GM21447 (cell line): Measurements from ENCODE around the gene ROBO1.
"Not testable (repeated sequence)": the region's sequence is repeated elsewhere in the genome, so short reads cannot be mapped to it uniquely, and the experiment has no call there.

Source experiments
- ATAC-seq: cut with Tn5 transposase; IDR thresholded peaks from one replicate; pipeline ENCODE4 v1.9.1; 2021; ENCODE audit not compliant: unreplicated experiment

ROBO1 gene

DNA sequence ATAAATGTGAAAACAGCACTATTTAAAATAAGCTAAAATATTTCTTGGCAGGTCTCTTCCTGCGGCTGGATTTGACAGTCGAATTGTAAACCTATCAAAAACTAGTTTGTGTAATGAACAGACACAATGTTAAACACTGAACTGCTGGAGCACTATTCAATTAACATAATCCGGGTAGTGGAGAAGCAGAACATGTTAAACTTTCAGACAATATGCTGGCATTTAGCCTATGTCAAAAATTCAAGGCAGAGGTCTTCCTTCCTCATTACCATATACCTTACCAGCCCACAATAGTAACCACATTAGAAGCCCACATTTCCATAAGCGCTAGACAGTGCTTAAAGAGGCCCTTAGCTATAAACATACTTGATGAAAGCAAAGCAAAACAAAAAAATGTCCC is 1042.9 kb downstream of the ROBO1 start:
- no peak for ATAC-seq

DNA sequence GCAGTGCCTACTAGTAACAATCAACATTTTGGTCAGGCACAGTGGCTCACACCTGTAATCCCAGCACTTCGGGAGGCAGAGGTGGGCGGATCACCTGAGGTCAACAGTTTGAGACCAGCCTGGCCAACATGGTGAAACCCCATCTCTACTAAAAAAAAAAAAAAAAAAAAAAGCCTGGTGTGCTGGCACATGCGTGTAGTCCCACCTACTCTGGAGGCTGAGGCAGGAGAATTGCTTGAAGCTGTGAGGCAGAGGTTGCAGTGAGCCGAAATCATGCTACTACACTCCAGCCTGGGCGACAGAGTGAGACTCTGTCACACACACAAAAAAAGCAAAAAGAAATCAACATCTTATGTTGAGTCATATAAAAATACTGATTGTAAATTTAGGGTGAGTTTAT is 1043.4 kb downstream of the ROBO1 start:
- not testable (repeated sequence) for ATAC-seq

DNA sequence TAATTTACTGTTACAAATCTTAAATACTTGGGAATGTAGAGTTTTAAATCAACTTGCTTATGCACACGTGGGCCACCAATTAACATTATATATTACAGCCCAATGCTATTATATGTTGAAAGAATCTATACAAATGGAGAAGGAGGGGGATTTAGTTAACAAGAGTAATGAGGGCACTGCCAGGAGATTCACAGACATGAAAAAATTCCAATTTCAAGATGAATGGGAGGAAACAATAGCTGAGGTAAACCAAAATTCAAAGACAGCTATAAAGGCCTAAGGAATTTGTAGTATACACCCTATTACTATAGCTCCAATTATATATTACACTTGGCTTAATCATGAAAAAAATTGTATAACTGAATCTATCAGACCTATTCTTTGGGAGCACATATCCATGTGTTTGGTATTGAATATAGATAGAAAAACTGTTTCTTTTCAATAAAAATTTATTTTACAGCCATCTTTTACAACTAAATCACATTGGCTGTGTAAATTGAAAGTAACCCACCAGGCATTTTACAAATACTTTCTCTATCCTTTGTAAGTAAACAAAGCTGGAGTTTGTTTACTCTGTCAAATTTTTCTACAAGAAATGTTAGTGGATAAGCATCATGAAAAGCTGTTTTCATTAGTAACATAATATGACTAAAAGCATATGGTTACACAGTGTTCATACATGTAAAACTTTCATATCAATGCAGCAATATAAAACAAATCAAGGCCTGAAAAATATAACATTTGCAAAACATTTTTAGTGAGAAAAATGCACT is 1045.8 kb downstream of the ROBO1 start:
- no peak for ATAC-seq

DNA sequence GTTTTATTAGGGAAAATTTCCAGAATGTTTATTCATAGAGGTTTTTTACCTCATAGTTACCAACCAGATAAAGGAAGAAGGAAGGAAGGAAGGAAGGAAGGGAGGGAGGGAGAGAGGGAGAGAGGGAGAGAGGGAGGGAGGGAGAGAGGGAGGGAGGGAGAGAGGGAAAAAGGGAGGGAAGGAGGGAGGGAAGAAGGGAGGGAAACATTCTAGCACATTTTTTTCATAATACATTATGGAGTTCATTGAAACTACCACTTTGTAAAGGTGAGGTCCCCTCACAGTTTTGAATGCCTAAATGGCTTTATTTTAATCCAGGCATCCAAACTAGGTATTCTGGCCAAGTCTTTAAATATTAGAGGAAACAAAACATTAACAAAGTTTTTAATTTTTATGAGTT is 1049.1 kb downstream of the ROBO1 start:
- no peak for ATAC-seq

DNA sequence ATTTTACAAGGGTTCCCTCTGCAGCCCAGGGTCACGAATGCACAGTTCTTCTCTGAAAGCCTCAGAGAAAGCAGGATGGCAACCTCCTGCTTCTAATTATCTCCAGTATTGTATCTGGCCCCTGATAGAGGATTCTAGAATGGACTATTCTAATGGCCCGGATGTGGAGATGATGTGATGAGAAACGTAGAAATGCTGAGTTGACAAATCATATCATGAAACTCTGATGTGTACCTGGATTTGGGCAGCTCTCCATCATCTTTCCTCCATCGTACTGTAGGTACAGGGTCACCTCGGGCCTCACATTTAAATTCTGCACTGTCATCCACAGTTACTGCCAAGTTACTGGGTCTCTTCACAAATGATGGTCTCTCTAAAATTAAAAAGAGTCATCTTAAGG is 1050.8 kb downstream of the ROBO1 start:
- ATAC-seq = no peak

DNA sequence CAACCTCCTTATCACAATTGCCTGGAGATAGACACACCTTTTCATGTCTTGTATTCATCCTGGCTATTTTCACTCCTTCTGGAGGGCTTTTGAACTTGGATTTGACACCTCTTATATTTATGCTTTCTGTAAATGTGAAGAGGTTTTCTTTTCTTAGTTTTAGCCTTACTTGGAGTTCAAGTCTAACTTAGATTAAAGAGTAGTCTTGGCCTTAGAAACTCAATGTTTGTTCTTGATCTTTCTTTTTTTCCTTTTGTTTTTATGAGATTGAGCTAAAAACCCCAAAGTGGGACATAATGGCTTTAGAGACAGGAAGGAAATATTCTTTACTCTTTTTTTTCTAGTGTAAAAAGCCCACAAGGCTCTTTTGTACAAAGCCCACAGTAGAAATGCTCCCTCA is 1054.9 kb downstream of the ROBO1 start:
- no peak for ATAC-seq

DNA sequence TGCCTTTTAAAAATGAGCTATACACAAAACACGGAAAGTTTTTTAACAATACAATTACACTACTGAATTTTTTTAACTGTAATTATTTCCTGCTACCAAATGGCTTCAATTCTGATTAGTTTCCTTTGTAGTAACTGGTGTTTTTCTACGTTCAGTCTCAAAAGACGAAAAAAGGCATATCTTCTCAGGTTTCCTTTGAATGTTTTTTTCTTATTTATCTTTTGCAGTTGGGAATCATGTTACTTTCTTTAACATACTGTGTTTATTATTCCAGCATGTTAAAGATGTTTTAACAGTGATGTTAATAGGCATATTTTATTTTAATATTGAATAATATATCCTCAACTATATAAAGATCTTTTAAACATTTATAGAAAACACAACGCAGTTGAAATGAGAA is 1055.5 kb downstream of the ROBO1 start:
- ATAC-seq = no peak

DNA sequence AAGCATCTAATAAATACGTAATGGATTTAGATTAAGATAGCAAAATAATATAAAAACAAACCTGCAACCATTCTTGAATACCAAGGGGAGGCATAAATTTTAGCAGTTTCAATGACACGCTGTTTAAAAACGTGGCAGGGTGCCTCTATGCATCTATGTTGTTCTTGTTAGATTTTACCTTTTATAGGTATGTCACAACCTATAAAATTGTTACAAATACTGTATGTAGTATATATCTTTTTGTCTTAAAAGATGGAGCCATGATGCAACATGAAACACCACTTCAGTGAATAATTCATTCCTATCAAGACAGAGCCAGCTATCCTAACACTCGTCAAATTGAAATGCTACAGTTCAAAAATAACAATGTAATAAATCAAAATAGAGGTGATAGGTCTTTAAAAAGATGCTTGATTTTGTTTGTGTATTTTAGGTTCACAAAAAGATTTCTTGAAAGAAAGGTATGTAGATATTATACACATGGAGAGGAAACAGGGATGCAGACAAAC is 1059.2 kb downstream of the ROBO1 start:
- ATAC-seq = no peak

DNA sequence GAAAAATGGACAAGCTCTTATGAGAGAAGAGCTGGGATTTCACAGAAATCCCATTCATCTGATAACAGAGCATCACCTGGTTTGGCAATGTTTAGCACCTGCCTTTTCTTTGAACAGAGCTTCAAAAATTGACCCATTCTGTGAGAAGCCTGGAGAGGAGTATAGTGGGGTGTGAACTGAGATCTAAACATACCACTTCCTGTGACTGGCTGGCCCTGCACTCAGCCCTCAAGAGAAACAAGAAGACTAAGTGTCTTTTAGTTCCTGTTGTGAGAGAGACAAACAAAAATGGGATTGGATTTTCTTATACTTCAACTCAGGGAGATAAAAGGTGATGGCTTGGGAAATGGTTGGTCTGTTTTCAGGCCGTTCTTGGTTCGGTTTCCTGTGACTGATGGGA is 1060.2 kb downstream of the ROBO1 start:
- ATAC-seq = no peak

DNA sequence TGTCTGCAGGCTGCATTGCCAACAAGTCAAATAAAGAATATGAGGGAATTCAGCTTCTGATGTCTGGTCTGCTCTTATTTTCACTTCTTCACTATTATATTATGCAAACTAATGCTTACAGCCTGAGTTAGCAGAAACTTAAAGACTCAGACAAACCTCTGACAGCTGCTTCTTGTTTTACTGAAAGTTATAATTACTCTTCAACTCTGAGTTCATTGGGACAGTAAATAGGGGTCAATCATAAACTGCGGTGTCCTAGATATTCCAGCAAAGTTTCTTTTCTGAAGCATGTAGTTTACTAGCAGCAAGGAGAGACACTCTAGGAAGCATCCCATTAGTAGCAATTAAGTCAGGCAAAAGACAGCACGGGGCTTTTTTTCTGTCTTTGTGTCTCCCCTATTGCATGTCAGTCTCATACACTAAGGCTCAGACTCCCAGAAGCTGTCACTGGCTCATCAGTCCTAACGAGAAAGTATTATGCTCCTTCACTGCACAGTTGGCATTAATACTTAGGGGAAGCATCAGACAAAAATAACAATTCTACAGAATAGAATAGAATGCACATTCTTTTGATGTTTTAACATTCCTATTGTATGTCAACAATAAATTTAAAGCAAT is 1060.8 kb downstream of the ROBO1 start:
- ATAC-seq = no peak

DNA sequence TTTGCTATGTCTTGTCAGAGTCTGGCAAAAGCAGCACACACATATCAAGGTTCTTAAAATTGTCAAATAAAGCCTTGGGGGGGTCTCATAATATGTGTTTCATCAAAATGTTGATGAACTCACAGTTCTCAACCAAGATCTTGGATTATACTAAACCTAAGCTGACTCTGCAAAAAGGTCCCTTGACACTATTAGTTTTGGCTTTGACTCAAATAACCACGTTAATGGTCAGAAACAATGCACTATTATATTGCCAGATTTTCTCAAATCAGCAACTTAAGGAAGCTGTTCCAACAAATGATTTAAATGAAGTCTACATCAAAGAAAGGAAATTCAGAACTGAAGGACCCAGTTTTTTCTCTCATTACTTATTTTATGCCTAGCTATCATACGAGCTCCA is 1063.9 kb downstream of the ROBO1 start:
- no peak for ATAC-seq

DNA sequence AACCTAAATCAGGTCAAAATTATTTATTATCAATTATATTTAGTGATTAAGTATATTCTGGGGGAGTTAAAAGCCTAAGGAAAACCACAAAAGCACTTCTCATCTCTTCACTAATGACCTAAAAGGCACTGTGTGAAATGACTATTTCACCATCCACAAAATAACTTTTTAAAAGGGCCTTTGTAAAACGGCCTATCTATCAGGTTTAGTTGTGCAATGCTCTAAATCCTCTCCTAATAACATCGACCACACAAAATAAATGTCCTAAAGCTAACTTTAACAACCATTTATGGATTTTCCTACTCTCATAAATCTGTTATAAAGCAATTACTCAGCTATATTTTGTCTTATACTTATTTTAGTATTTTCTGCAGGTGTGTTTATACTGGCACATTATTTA is 1066.3 kb downstream of the ROBO1 start:
- ATAC-seq = no peak

DNA sequence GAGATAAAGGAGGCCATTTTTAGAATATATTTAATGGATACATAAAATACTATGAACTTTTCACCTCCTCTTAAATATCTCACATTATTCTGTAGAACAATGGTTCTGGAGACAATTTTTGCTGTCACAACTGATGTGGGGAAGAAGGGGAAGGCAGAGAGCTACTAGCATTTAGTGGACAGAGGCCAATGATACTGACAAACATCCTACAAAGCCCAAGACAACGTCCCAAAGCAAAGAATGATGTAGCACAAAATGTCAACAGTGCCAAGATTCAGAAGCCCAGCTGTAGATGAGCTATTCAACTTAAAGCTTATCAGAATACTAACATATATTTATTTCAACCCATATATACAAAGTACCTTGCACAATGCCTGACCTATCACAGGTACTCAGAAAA is 1069.4 kb downstream of the ROBO1 start:
- ATAC-seq = no peak

DNA sequence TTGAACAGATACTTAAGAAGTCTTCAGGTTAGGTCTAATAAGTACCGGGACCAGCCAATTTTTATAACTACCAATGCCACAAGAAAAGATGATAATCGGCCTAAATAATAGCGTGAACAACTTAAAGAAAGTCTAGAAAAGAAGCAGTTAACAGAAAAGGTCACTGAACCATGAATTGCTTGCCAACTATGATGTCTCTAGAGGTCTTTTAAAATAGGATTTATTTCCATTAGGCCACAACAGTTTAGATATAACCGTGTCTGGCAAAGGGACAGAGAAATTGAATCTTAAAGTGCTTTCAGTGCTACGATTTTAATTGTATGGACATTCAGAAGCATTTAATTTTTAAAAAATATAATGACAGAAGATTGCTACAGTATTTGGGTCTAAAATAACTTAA is 1070.4 kb downstream of the ROBO1 start:
- no peak for ATAC-seq

DNA sequence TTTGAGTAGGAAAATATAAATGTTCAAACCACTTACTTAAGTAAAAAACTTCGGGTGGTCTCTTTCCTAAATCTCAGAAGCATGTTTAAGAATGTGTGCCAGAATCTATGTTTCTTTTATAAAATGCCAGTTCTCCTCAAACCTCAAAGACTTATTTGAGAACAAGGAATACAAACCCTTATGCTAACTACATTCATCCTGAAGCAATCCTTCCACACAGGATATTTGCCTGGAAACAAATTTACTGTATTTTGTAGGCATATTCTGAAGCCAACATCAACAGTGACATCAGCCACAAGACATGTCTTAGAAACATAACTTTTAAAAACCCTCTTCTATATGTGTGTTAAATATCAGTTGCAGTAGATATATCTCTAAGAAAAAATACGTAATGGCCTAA is 1077.0 kb downstream of the ROBO1 start:
- no peak for ATAC-seq

DNA sequence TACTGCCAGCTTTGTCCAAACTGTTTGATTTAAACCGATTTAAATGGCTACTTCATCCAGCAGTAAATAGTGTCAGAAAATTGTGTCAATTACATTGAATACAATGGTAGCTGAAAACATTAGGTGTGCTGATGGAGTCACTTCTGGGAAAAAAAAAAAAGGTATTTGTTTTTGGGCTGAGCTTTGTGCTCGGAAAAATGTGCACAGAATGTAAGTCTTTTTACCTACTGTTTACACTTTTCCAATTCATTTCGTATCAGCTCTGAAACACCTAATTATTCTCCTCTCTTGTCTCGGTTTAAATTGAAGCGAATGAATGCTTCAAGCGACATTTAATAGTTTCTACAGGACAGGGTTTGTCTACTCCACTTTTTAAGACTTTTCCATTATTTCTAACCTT is 1078.4 kb downstream of the ROBO1 start:
- ATAC-seq = no peak

DNA sequence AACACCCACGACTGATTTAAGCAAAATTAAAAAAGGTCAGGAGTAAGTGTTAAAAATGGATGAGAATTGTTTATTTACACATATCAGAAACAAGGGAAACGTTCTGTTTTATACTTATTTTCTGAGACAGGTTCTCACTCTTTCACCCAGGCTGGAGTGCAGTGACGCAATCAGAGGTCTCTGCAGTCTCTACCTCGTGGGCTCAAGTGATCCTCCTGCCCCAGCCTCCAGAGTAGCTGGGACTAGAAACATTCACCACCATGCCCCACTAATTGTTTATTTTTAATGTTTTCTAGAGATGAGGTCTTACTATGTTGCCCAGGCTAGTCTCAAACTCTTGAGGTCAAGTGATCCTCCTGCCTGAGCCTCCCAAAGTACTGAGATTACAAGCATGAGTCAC is 1080.3 kb downstream of the ROBO1 start:
- no peak for ATAC-seq

DNA sequence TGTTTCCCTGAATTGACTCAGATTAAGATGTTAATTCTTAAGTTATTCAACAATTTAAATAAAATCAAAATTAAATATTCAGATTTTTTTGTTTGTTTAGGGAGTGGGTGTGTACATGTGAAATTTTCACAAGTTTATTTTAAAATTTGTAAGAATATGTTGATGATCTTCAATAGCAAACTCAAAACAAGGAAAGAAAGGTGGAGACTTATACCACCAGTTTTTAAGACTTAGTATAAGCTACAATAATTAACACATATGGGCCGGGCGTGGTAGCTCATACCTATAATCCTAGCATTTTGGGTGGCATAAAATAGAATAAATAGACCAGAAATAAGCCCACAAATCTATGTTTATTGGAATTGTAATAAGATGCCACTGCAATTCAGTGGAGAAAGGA is 1084.5 kb downstream of the ROBO1 start:
- no peak for ATAC-seq

DNA sequence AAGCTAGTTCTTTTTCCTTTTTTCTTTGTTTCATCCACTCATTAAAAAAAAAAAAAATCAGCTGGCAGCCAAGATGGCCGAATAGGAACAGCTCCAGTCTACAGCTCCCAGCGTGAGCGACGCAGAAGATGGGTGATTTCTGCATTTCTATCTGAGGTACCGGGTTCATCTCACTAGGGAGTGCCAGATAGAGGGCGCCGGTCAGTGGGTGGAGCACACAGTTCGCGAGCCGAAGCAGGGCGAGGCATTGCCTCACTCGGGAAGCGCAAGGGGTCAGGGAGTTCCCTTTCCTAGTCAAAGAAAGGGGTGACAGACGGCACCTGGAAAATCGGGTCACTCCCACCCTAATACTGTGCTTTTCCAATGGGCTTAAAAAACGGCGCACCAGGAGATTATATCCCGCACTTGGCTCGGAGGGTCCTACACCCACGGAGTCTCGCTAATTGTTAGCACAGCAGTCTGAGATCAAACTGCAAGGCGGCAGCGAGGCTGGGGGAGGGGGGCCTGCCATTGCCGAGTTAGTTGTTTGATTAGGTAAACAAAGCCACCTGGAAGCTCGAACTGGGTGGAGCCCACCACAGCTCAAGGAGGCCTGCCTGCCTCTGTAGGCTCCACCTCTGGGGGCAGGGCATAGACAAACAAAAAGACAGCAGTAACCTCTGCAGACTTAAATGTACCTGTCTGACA is 1092.5 kb downstream of the ROBO1 start:
- not testable (repeated sequence) for ATAC-seq

DNA sequence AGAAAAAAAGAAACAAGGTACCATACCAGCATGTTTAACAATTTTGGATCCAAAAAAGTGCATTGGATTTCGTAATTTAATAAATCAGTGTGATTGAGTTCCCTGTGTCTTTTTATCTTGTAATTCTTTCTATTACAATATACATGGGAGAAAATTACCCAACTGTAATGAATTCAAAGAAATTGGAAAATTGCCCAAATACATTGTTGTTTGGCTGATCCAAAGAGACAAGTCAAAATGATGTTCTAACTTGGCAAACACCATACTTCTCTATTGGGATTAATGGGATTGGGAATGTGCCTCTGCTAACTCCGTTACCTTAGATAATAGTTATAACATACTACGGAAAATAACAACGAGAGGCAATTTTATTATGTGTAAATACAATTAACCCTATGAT is 1097.1 kb downstream of the ROBO1 start:
- ATAC-seq = no peak

DNA sequence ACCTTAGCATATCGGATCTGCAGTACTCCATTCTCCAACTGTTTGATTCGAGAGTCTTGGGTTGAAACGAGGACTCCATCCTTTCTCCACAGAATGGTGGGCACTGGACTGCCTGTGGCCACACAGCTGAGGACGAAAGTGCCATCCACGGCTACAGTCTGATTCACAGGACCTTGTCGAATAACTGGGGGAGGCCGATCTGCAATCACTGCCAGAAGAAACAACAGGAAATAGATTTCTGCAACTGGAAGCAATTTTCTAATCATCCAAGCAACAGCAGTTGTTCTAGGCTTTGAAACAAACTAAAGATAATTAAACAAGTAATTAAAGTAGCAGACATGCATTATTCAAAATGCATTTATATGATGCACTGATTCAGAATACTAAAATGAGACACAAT is 1097.7 kb downstream of the ROBO1 start:
- ATAC-seq = no peak

DNA sequence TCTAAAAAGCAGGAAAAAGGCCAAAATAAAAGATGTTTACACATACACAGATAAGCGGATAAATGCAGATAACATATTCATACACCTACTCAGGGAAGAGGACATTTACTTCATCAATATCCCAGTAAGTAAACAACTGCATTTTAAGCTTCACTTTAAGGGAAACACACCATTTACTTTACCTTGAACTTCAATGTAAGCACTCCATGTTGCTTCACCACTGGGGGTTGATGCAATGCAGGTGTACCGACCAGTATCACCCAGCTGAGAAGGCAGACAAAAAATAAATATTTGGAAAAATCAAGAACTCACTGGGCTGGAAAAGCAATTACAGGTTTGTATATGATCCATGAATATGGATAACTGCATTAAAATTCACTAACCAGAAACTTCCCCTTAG is 1099.5 kb downstream of the ROBO1 start:
- no peak for ATAC-seq
